A673 (cell line): ENCODE data around the gene CLNK. TPM values are rescaled to one million over a fixed set of nuclear protein-coding genes. Genes with fewer than 3 reads are reported as not detected.

ENCODE experiments used
- BruUV-seq: library from RNA; stranded (reverse); fragments of 400-500 nt; replicated peaks from 2 replicates; lab custom pipeline; 2021; lab: Mats Ljungman, UMichigan
- CTCF ChIA-PET: fragments of 300-600 bp; sonication (Branson Sonifier 250); formaldehyde crosslinking; loops from one replicate; lab custom pipeline; 2022; ENCODE audit warnings: antibody characterized with exemption; lab: Charles Lee
- POLR2A ChIA-PET: fragments of 300-600 bp; sonication (Branson Sonifier 250); formaldehyde crosslinking; loops from one replicate; lab custom pipeline; 2022; ENCODE audit warnings: antibody characterized with exemption; ENCODE audit not compliant: low non-redundant PET; lab: Charles Lee
- DNase-seq: peaks from one replicate; pipeline ENCODE4 v3.0.0-alpha.2; 2015; ENCODE audit warnings: low spot score
- H3K27ac ChIP-seq: fragments of 200-600 bp; sonication (generic); 2 replicates; pipeline ENCODE4 v1.5.1; 2016; ENCODE audit warnings: mixed run types, low read depth, mild to moderate bottlenecking, mixed read lengths, antibody characterized with exemption, low read length; ENCODE audit not compliant: poor library complexity, severe bottlenecking
- H3K27me3 ChIP-seq: fragments of 200-600 bp; sonication (generic); replicated peaks from 2 replicates; pipeline ENCODE4 v1.6.1; 2017; ENCODE audit warnings: mixed run types, low read depth, mild to moderate bottlenecking, mixed read lengths, antibody characterized with exemption, low read length; ENCODE audit not compliant: insufficient read depth, poor library complexity
- H3K36me3 ChIP-seq: fragments of 200-600 bp; sonication (generic); 2 replicates; pipeline ENCODE4 v1.6.1; 2016; ENCODE audit warnings: mixed run types, mild to moderate bottlenecking, mixed read lengths, antibody characterized with exemption, low read length; ENCODE audit not compliant: insufficient read depth, poor library complexity, severe bottlenecking
- H3K4me1 ChIP-seq: fragments of 200-600 bp; sonication (generic); 2 replicates; pipeline ENCODE4 v1.6.1; 2017; ENCODE audit warnings: mixed run types, mild to moderate bottlenecking, mixed read lengths, antibody characterized with exemption, low read length; ENCODE audit not compliant: insufficient read depth, poor library complexity, severe bottlenecking
- H3K4me3 ChIP-seq: fragments of 200-600 bp; sonication (generic); 2 replicates; pipeline ENCODE4 v1.5.1; 2016; ENCODE audit warnings: low read depth, mixed run types, mild to moderate bottlenecking, mixed read lengths, low read length; ENCODE audit not compliant: poor library complexity, severe bottlenecking
- H3K9me3 ChIP-seq: fragments of 200-600 bp; sonication (generic); 2 replicates; pipeline ENCODE4 v1.6.1; 2016; ENCODE audit warnings: mixed run types, low read depth, mild to moderate bottlenecking, mixed read lengths, antibody characterized with exemption, low read length; ENCODE audit not compliant: poor library complexity, severe bottlenecking
- EZH2 ChIP-seq: fragments of 200-600 bp; sonication (generic); IDR thresholded peaks from 2 replicates; pipeline ENCODE4 v1.6.1; 2017; ENCODE audit warnings: borderline replicate concordance, low read depth, mild to moderate bottlenecking, mixed read lengths, antibody characterized with exemption, low read length; ENCODE audit not compliant: poor library complexity, severe bottlenecking
- intact Hi-C: fragments of 100-400 bp; cut with micrococcal nuclease; formaldehyde crosslinking; loops from one replicate; pipeline ENCODE4 v1.10.0; 2022; ENCODE audit not compliant: unreplicated experiment
- total RNA-seq: library from RNA; stranded (reverse); gene quantifications from 2 replicates; pipeline ENCODE4 v1.2.3, GENCODE V29; 2021
- TF ChIP-seq, protein P1 (sequence below): fragments of 300-800, 200-600 bp; sonication (generic); conservative IDR thresholded peaks from 2 replicates; pipeline ENCODE4 v1.5.1; 2017; ENCODE audit warnings: low read depth, mild to moderate bottlenecking, antibody characterized with exemption, low read length, moderate library complexity, mixed read lengths

The CLNK gene
- total RNA-seq, 1 experiment from 2014 or later = not detected

DNA sequence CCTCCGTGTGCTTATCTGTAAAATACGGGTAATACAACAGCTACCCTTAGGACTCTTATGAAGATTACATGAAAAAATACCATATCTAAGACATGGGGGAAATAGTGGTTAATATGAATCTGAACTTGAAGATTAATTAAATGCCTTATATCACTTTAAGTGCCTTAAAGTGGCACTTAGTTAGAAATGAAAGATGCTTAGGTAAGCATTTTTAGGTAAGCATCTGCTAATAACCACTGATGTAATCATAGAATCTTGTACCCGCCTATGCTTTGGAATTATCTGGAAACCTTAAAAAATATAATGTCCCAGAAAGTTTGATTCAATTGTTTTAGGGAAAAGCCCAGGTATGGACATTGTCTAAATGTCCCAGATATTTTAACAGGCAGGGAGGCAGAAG, 12.2 kb downstream of the CLNK start:
- no peaks in the 10 kb centered on the region for H3K36me3 ChIP-seq
- intact Hi-C loops = no loop called here
- CTCF ChIA-PET = no interaction called here
- DNase-seq = no peak
- H3K27ac ChIP-seq = no peak overlapping the region
- POLR2A ChIA-PET = no interaction called here
- TF ChIP-seq, protein P1, sequence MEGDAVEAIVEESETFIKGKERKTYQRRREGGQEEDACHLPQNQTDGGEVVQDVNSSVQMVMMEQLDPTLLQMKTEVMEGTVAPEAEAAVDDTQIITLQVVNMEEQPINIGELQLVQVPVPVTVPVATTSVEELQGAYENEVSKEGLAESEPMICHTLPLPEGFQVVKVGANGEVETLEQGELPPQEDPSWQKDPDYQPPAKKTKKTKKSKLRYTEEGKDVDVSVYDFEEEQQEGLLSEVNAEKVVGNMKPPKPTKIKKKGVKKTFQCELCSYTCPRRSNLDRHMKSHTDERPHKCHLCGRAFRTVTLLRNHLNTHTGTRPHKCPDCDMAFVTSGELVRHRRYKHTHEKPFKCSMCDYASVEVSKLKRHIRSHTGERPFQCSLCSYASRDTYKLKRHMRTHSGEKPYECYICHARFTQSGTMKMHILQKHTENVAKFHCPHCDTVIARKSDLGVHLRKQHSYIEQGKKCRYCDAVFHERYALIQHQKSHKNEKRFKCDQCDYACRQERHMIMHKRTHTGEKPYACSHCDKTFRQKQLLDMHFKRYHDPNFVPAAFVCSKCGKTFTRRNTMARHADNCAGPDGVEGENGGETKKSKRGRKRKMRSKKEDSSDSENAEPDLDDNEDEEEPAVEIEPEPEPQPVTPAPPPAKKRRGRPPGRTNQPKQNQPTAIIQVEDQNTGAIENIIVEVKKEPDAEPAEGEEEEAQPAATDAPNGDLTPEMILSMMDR = no peak
- no peak for TF ChIP-seq EZH2
- peaks cover 8% of the 10 kb centered on the region for H3K9me3 ChIP-seq
- no peaks in the 10 kb centered on the region for H3K27me3 ChIP-seq
- no peaks in the 10 kb centered on the region for H3K4me1 ChIP-seq
- H3K4me3 ChIP-seq = no peak overlapping the region
- no TSS peak for BruUV-seq

- no peak for DNase-seq
- ChIA-PET CTCF (no interaction called here), POLR2A (no interaction called here)
- intact Hi-C loops = no loop called here
- no TSS peak for BruUV-seq
- H3K27me3 ChIP-seq = no peaks in the 10 kb centered on the region
- no peaks in the 10 kb centered on the region for H3K4me1 ChIP-seq
- H3K9me3 ChIP-seq = peaks cover 8% of the 10 kb centered on the region
- H3K36me3 ChIP-seq = no peaks in the 10 kb centered on the region
- TF ChIP-seq EZH2 = no peak
- TF ChIP-seq, protein P1 = no peak
- no peak overlapping the region for H3K4me3 ChIP-seq
- H3K27ac ChIP-seq = no peak overlapping the region
Observed at GRCh38 chr4:10671799-10672198, 12.8 kb downstream of the CLNK start.

DNA sequence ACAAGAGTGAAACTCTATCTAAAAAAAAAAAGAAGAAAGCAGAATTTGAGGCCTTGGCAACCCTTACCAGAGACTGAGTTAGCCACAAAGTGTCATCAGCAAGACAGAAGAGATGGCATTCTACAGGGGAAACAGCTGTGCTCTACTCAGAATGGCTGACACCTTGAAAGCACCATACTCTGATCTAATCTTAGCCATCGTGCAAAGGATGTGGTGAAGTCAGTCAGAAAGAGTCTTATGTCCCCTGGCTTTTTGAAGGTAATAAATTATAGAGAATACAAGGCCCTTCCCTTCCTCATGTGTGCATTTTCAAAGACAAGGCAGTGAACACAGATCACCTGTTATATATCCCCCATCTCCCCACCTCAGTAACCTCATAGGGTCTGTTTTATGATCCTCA, 13.2 kb downstream of the CLNK start:
- no peak for TF ChIP-seq EZH2
- TF ChIP-seq, protein P1 = no peak
- H3K9me3 ChIP-seq = peaks cover 8% of the 10 kb centered on the region
- CTCF ChIA-PET = no interaction called here
- H3K4me1 ChIP-seq = no peaks in the 10 kb centered on the region
- H3K36me3 ChIP-seq = no peaks in the 10 kb centered on the region
- H3K27ac ChIP-seq = no peak overlapping the region
- no peak overlapping the region for H3K4me3 ChIP-seq
- no TSS peak for BruUV-seq
- POLR2A ChIA-PET = no interaction called here
- no peak for DNase-seq
- intact Hi-C loops = no loop called here
- no peaks in the 10 kb centered on the region for H3K27me3 ChIP-seq
